Astrocyte of the cerebellum (primary cell): ENCODE results near the gene IRAK2.

Experiments used
- DNase-seq: peaks from one replicate; pipeline ENCODE4 v3.0.0-alpha.2; 2011; ENCODE audit warnings: low read depth
- H3K4me3 ChIP-seq: 2 replicates; pipeline ENCODE4 v1.5.1; 2011; ENCODE audit warnings: mild to moderate bottlenecking, low read depth, low read length, moderate library complexity
- CTCF ChIP-seq: IDR thresholded peaks from 2 replicates; pipeline ENCODE4 v1.5.1; 2012; ENCODE audit warnings: low read length, low read depth, moderate library complexity, mild to moderate bottlenecking; ENCODE audit errors: missing control alignments
- in situ Hi-C: cut with HindIII; loops from 2 replicates; pipeline ENCODE4 v1.10.0; 2017; ENCODE audit warnings: low sequenced_read_pairs

Gene IRAK2

GRCh38 chr3:10145685-10146084 is 19.0 kb upstream of the IRAK2 start:
- no peak overlapping the region for H3K4me3 ChIP-seq
- no peak for DNase-seq
- TF ChIP-seq CTCF = no peak
- in situ Hi-C loops = loop anchor here (10.0 kb wide), 1 partner anchor 59 kb away; no protein-coding TSS in a partner anchor

- in situ Hi-C loops = loop anchor here (10.0 kb wide), 1 partner anchor 56 kb away; no protein-coding TSS in a partner anchor
- DNase-seq = no peak
- no peak overlapping the region for H3K4me3 ChIP-seq
- TF ChIP-seq CTCF = no peak
These were observed 15.5 kb upstream of the IRAK2 start for GRCh38 chr3:10149226-10149625.

GRCh38 chr3:10150987-10151386 is 13.7 kb upstream of the IRAK2 start:
- no peak for TF ChIP-seq CTCF
- in situ Hi-C loops = no loop called here
- DNase-seq = no peak

GRCh38 chr3:10154335-10155122 is 10.2 kb upstream of the IRAK2 start:
- no peak for DNase-seq
- no peak for TF ChIP-seq CTCF
- in situ Hi-C loops = no loop called here
- H3K4me3 ChIP-seq = no peak overlapping the region

More at GRCh38 chr3:10150987-10151386, 13.7 kb upstream of the IRAK2 start:
- no peak overlapping the region for H3K4me3 ChIP-seq

GRCh38 chr3:10155123-10155472 is 9.6 kb upstream of the IRAK2 start:
- in situ Hi-C loops = no loop called here
- no peak for DNase-seq
- H3K4me3 ChIP-seq = no peak overlapping the region
- no peak for TF ChIP-seq CTCF

GRCh38 chr3:10155658-10156057 is 9.1 kb upstream of the IRAK2 start:
- no peak for DNase-seq
- H3K4me3 ChIP-seq = no peak overlapping the region
- in situ Hi-C loops = no loop called here
- no peak for TF ChIP-seq CTCF
